SK-N-SH treated with all-trans-retinoic acid at 6 μM for 48 hours (cell line): Measurements from ENCODE around the gene KCNH3.

Source experiments
- ATAC-seq: fragments of 200-7000 bp; cut with Tn5 transposase; 3 replicates; pipeline ENCODE4 v1.9.1; 2020; ENCODE audit warnings: mild to moderate bottlenecking, moderate library complexity
- ARNTL ChIP-seq: fragments of 450-650 bp; formaldehyde crosslinking; IDR thresholded peaks from 2 replicates; pipeline ENCODE4 v1.5.0; 2020; ENCODE audit warnings: low read depth, mild to moderate bottlenecking, moderate library complexity, borderline replicate concordance
- BACH2 ChIP-seq: fragments of 250-450 bp; sonication (Bioruptor Pico); IDR thresholded peaks from 2 replicates; pipeline ENCODE4 v1.9.0; 2021; ENCODE audit warnings: mild to moderate bottlenecking, borderline replicate concordance
- CSDC2 ChIP-seq: fragments of 250-450 bp; sonication (Bioruptor Pico); IDR thresholded peaks from 2 replicates; pipeline ENCODE4 v1.5.0; 2020; ENCODE audit warnings: mild to moderate bottlenecking, moderate library complexity
- ESRRG ChIP-seq: fragments of 250-450 bp; sonication (Bioruptor Pico); IDR thresholded peaks from 2 replicates; pipeline ENCODE4 v1.6.1; 2021; ENCODE audit warnings: mild to moderate bottlenecking
- GLIS3 ChIP-seq: fragments of 250-450 bp; sonication (Bioruptor Pico); IDR thresholded peaks from 2 replicates; pipeline ENCODE4 v1.5.0; 2020; ENCODE audit warnings: mild to moderate bottlenecking, moderate library complexity
- ISL1 ChIP-seq: fragments of 250-450 bp; sonication (Bioruptor Pico); IDR thresholded peaks from 2 replicates; pipeline ENCODE4 v2.1.2; 2022; ENCODE audit warnings: mild to moderate bottlenecking, moderate library complexity
- OSR1 ChIP-seq: fragments of 250-450 bp; sonication (Bioruptor Pico); IDR thresholded peaks from 2 replicates; pipeline ENCODE4 v1.8.0; 2022; ENCODE audit warnings: moderate library complexity, mild to moderate bottlenecking, inconsistent platforms
- POU6F1 ChIP-seq: fragments of 250-450 bp; sonication (Bioruptor Pico); IDR thresholded peaks from 2 replicates; pipeline ENCODE4 v1.8.0; 2021; ENCODE audit warnings: low read depth, mild to moderate bottlenecking, moderate library complexity, borderline replicate concordance
- PPARA ChIP-seq: fragments of 250-450 bp; sonication (Bioruptor Pico); IDR thresholded peaks from 2 replicates; pipeline ENCODE4 v1.5.0; 2020; ENCODE audit warnings: mild to moderate bottlenecking, borderline replicate concordance
- RARB ChIP-seq: fragments of 250-450 bp; sonication (Bioruptor Pico); IDR thresholded peaks from 2 replicates; pipeline ENCODE4 v1.8.0; 2021; ENCODE audit warnings: mild to moderate bottlenecking, moderate library complexity
- SNAI2 ChIP-seq: fragments of 250-450 bp; sonication (Bioruptor Pico); IDR thresholded peaks from 2 replicates; pipeline ENCODE4 v1.5.0; 2020; ENCODE audit warnings: mild to moderate bottlenecking, moderate library complexity
- TCF4 ChIP-seq: fragments of 250-450 bp; sonication (Bioruptor Pico); IDR thresholded peaks from 2 replicates; pipeline ENCODE4 v1.8.0; 2021; ENCODE audit warnings: mild to moderate bottlenecking, moderate library complexity, borderline replicate concordance
- TOX ChIP-seq: fragments of 250-450 bp; sonication (Bioruptor Pico); IDR thresholded peaks from 2 replicates; pipeline ENCODE4 v1.8.0; 2021; ENCODE audit warnings: mild to moderate bottlenecking, moderate library complexity, borderline replicate concordance
- ZC3H10 ChIP-seq: fragments of 250-450 bp; sonication (Bioruptor Pico); IDR thresholded peaks from 2 replicates; pipeline ENCODE4 v1.5.1; 2021; ENCODE audit warnings: mild to moderate bottlenecking, moderate library complexity
- ZFP3 ChIP-seq: fragments of 250-450 bp; sonication (Bioruptor Pico); IDR thresholded peaks from 2 replicates; pipeline ENCODE4 v1.5.0; 2020; ENCODE audit warnings: mild to moderate bottlenecking, moderate library complexity
- ZFP30 ChIP-seq: fragments of 450-650 bp; formaldehyde crosslinking; IDR thresholded peaks from 2 replicates; pipeline ENCODE4 v1.5.0; 2022; ENCODE audit warnings: mild to moderate bottlenecking, moderate library complexity
- ZNF565 ChIP-seq: fragments of 450-650 bp; formaldehyde crosslinking; conservative IDR thresholded peaks from 2 replicates; pipeline ENCODE4 v1.5.0; 2020; ENCODE audit warnings: low read depth, mild to moderate bottlenecking, moderate library complexity
- ZNF70 ChIP-seq: fragments of 450-650 bp; formaldehyde crosslinking; IDR thresholded peaks from 2 replicates; pipeline ENCODE4 v1.5.0; 2020; ENCODE audit warnings: mild to moderate bottlenecking, moderate library complexity
- ZNF8 ChIP-seq: fragments of 450-650 bp; formaldehyde crosslinking; IDR thresholded peaks from 2 replicates; pipeline ENCODE4 v1.5.0; 2020; ENCODE audit warnings: mild to moderate bottlenecking, moderate library complexity
- TF ChIP-seq, protein P1 (sequence below): fragments of 250-450 bp; sonication (Bioruptor Pico); IDR thresholded peaks from 2 replicates; pipeline ENCODE4 v1.5.0; 2020; ENCODE audit warnings: mild to moderate bottlenecking, moderate library complexity

KCNH3 gene

DNA sequence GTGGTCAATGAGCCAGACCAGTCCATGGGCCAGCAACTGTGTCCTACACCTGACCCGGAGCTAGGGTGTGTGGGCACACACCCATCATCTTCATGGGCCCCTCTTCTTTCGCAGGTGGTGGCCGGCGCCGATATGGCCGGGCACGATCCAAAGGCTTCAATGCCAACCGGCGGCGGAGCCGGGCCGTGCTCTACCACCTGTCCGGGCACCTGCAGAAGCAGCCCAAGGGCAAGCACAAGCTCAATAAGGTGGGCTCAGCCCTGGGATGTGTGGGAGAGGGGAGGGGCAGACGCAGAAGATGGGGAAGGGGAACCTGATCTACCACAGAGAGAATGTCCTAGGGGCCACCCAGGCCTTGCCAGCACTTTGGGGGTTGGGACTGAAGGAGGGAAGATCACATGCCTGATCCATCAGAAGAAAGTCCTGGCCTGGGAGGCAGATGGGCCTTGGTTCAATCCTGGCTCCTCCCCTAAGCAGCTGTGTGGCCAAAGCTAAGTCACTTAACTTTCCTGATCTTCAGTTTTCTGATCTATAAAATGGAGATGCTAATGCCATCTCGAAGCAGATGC lies 3.8 kb downstream of the KCNH3 start:
- TF ChIP-seq ZNF70 (no peak), ZC3H10 (CRISPR knock-in tag) (no peak), OSR1 (CRISPR knock-in tag) (no peak), ARNTL (CRISPR knock-in tag) (no peak), ZFP3 (CRISPR knock-in tag) (no peak), TOX (no peak), POU6F1 (CRISPR knock-in tag) (no peak), ZFP30 (CRISPR knock-in tag) (no peak)
- TF ChIP-seq, protein P1, sequence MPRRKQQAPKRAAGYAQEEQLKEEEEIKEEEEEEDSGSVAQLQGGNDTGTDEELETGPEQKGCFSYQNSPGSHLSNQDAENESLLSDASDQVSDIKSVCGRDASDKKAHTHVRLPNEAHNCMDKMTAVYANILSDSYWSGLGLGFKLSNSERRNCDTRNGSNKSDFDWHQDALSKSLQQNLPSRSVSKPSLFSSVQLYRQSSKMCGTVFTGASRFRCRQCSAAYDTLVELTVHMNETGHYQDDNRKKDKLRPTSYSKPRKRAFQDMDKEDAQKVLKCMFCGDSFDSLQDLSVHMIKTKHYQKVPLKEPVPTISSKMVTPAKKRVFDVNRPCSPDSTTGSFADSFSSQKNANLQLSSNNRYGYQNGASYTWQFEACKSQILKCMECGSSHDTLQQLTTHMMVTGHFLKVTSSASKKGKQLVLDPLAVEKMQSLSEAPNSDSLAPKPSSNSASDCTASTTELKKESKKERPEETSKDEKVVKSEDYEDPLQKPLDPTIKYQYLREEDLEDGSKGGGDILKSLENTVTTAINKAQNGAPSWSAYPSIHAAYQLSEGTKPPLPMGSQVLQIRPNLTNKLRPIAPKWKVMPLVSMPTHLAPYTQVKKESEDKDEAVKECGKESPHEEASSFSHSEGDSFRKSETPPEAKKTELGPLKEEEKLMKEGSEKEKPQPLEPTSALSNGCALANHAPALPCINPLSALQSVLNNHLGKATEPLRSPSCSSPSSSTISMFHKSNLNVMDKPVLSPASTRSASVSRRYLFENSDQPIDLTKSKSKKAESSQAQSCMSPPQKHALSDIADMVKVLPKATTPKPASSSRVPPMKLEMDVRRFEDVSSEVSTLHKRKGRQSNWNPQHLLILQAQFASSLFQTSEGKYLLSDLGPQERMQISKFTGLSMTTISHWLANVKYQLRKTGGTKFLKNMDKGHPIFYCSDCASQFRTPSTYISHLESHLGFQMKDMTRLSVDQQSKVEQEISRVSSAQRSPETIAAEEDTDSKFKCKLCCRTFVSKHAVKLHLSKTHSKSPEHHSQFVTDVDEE, result no peak
- ATAC-seq, result no peak

DNA sequence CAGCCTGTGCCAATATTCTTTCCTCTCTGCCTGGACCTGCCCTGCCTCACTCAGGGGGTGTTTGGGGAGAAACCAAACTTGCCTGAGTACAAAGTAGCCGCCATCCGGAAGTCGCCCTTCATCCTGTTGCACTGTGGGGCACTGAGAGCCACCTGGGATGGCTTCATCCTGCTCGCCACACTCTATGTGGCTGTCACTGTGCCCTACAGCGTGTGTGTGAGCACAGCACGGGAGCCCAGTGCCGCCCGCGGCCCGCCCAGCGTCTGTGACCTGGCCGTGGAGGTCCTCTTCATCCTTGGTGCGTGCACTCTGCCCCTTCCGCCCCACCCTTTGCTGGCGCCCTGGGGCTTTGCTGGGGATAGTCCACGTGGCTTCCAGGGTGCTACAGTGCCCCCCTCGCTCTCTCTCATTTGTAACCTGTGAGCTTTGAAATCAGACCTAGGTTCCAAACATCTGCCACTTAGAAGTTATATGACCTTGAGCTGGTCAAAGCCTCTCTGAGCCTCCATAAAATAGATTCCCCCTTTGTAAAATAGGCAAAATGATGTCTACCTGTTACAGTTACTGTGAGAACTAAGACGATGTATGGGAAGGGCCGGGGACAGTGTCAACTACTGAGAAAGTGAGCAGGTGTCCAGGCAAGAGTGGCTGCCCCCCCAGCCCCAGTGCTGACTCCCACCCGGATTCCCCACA lies 4.5 kb downstream of the KCNH3 start:
- TF ChIP-seq SNAI2 (CRISPR knock-in tag), result no peak
- TF ChIP-seq, protein P1, result no peak
- no peak for TF ChIP-seq ESRRG (CRISPR knock-in tag)
- no peak for TF ChIP-seq RARB (CRISPR knock-in tag)
- no peak for TF ChIP-seq ISL1 (CRISPR knock-in tag)
- no peak for TF ChIP-seq TCF4 (CRISPR knock-in tag)
- no peak for TF ChIP-seq OSR1 (CRISPR knock-in tag)
- TF ChIP-seq ZNF70, result no peak
- no peak for TF ChIP-seq BACH2 (CRISPR knock-in tag)
- no peak for TF ChIP-seq PPARA
- no peak for TF ChIP-seq GLIS3 (CRISPR knock-in tag)
- TF ChIP-seq ARNTL (CRISPR knock-in tag), result no peak
- TF ChIP-seq ZC3H10 (CRISPR knock-in tag), result no peak
- TF ChIP-seq ZNF565 (CRISPR knock-in tag), result no peak
- ATAC-seq, result no peak

GRCh38 chr12:49543914-49544815 lies 5.3 kb downstream of the KCNH3 start:
- ATAC-seq, result no peak
- no peak for TF ChIP-seq ZNF8 (CRISPR knock-in tag)
- no peak for TF ChIP-seq TOX
- no peak for TF ChIP-seq POU6F1 (CRISPR knock-in tag)
- TF ChIP-seq, protein P1, result no peak
- no peak for TF ChIP-seq BACH2 (CRISPR knock-in tag)
- no peak for TF ChIP-seq CSDC2
- TF ChIP-seq OSR1 (CRISPR knock-in tag), result no peak
- no peak for TF ChIP-seq ZNF70
- TF ChIP-seq PPARA, result no peak
- TF ChIP-seq ZFP30 (CRISPR knock-in tag), result no peak
